GM18507 (cell line): ENCODE measurements around the gene OR1E2.
"Not testable (repeated sequence)": the region's sequence is repeated elsewhere in the genome, so short reads cannot be mapped to it uniquely, and the experiment has no call there.

ENCODE experiments used
- DNase-seq: peaks from one replicate; pipeline ENCODE4 v3.0.0; 2011; ENCODE audit warnings: low read depth; ENCODE audit not compliant: insufficient read length; ENCODE audit errors: extremely low spot score
- FAIRE-seq: peaks from 2 replicates; lab custom pipeline; 2011; peaks lifted over from hg19 to GRCh38; lab: Jason Lieb, UNC

OR1E2 gene

GRCh38 chr17:3433741-3434140 lies at the start of gene OR1E2:
Gene OR1E2, minus strand, starts transcription at chr17:3433841. Its CDS starts 0 bp downstream, at chr17:3433841.
- no peak for FAIRE-seq
- DNase-seq, result no peak

GRCh38 chr17:3482852-3483251 lies 49.2 kb upstream of the OR1E2 start:
- DNase-seq (no peak), FAIRE-seq (no peak)

- DNase-seq, result no peak
- no peak for FAIRE-seq
Measured at GRCh38 chr17:3479988-3480387, 46.3 kb upstream of the OR1E2 start.

- no peak for DNase-seq
- FAIRE-seq, result no peak
Measured at GRCh38 chr17:3475812-3476610, 42.4 kb upstream of the OR1E2 start, which contains the start of gene ASPA. Gene ASPA, plus strand, starts transcription at chr17:3475997. Its CDS starts 163 bp downstream, at chr17:3476160.

GRCh38 chr17:3475251-3475685 lies 41.6 kb upstream of the OR1E2 start:
- DNase-seq (no peak), FAIRE-seq (no peak)

- FAIRE-seq (no peak), DNase-seq (no peak)
Measured at GRCh38 chr17:3474212-3474611, 40.6 kb upstream of the OR1E2 start.

- DNase-seq, result no peak
- FAIRE-seq, result no peak
Measured at GRCh38 chr17:3472137-3472536, 38.5 kb upstream of the OR1E2 start.

GRCh38 chr17:3471599-3471998 lies 38.0 kb upstream of the OR1E2 start, which contains the start of gene SPATA22:
Gene SPATA22, minus strand, starts transcription at chr17:3471819. Its CDS starts 2,494 bp downstream, at chr17:3469325.
- FAIRE-seq (no peak), DNase-seq (no peak)

- DNase-seq, result no peak
- FAIRE-seq, result no peak
Measured at GRCh38 chr17:3469529-3469928, 35.9 kb upstream of the OR1E2 start.

GRCh38 chr17:3466355-3466754 lies 32.7 kb upstream of the OR1E2 start:
- not testable (repeated sequence) for DNase-seq, FAIRE-seq

GRCh38 chr17:3448059-3448665 lies 14.5 kb upstream of the OR1E2 start:
- DNase-seq (no peak), FAIRE-seq (no peak)

- DNase-seq (no peak), FAIRE-seq (no peak)
Measured at GRCh38 chr17:3447625-3448024, 14.0 kb upstream of the OR1E2 start.

- DNase-seq, result no peak
- no peak for FAIRE-seq
Measured at GRCh38 chr17:3440451-3440850, 6.8 kb upstream of the OR1E2 start.

GRCh38 chr17:3438368-3438767 lies 4.7 kb upstream of the OR1E2 start:
- FAIRE-seq (no peak), DNase-seq (no peak)

GRCh38 chr17:3433215-3433614 lies 426 bp downstream of the OR1E2 start:
- not testable (repeated sequence) for FAIRE-seq, DNase-seq

GRCh38 chr17:3418222-3418621 lies 15.4 kb downstream of the OR1E2 start:
- DNase-seq, result no peak
- FAIRE-seq, result no peak

GRCh38 chr17:3415610-3416009 lies 18.0 kb downstream of the OR1E2 start:
- no peak for FAIRE-seq
- DNase-seq, result no peak

GRCh38 chr17:3412216-3412615 lies 21.4 kb downstream of the OR1E2 start:
- DNase-seq, FAIRE-seq: not testable (repeated sequence)

- FAIRE-seq (no peak), DNase-seq (no peak)
Measured at GRCh38 chr17:3411070-3411469, 22.6 kb downstream of the OR1E2 start, which contains the start of gene OR3A3. Gene OR3A3, plus strand, starts transcription at chr17:3411370.

- not testable (repeated sequence) for DNase-seq, FAIRE-seq
Measured at GRCh38 chr17:3403856-3404255, 29.8 kb downstream of the OR1E2 start.

GRCh38 chr17:3401786-3402185 lies 31.9 kb downstream of the OR1E2 start:
- FAIRE-seq (no peak), DNase-seq (no peak)
